Smooth muscle cell (in vitro differentiated cells): Measurements from ENCODE around the gene G0S2. TPM values are rescaled to one million over a fixed set of nuclear protein-coding genes. Genes with fewer than 3 reads are reported as not detected.
A peak's percentile ranks its signal among the peaks of the same experiment; 100 is the strongest.

Experiments
- DNase-seq: peaks from one replicate; lab custom pipeline; 2025; ENCODE audit not compliant: unreplicated experiment; lab: John Stamatoyannopoulos, UW
- H2AFZ ChIP-seq: fragments of 200-600 bp; sonication (generic); 2 replicates; pipeline ENCODE4 v1.6.0; 2016; ENCODE audit warnings: antibody characterized with exemption, low read depth, mild to moderate bottlenecking
- H3F3A ChIP-seq: fragments of 200-600 bp; sonication (generic); 2 replicates; pipeline ENCODE4 v1.6.0; 2017; ENCODE audit warnings: antibody characterized with exemption, low read depth
- H3K27ac ChIP-seq: fragments of 200-600 bp; sonication (generic); 2 replicates; pipeline ENCODE4 v1.5.1; 2016; ENCODE audit warnings: low read depth, mild to moderate bottlenecking
- H3K27me3 ChIP-seq: fragments of 200-600 bp; sonication (generic); 2 replicates; pipeline ENCODE4 v1.6.1; 2016; ENCODE audit warnings: low read depth, mild to moderate bottlenecking
- H3K36me3 ChIP-seq: fragments of 200-600 bp; sonication (generic); 2 replicates; pipeline ENCODE4 v1.5.1; 2016; ENCODE audit warnings: low read depth
- H3K4me1 ChIP-seq: fragments of 200-600 bp; sonication (generic); 2 replicates; pipeline ENCODE4 v1.5.1; 2016; ENCODE audit warnings: low read depth
- H3K4me2 ChIP-seq: fragments of 200-600 bp; sonication (generic); 2 replicates; pipeline ENCODE4 v1.6.0; 2016; ENCODE audit warnings: mild to moderate bottlenecking
- H3K4me3 ChIP-seq: fragments of 200-600 bp; sonication (generic); 2 replicates; pipeline ENCODE4 v1.5.1; 2016; ENCODE audit warnings: mild to moderate bottlenecking
- H3K79me2 ChIP-seq: fragments of 200-600 bp; sonication (generic); 2 replicates; pipeline ENCODE4 v1.6.0; 2016; ENCODE audit warnings: low read depth, mild to moderate bottlenecking
- H3K9ac ChIP-seq: fragments of 200-600 bp; sonication (generic); 2 replicates; pipeline ENCODE4 v1.6.0; 2016; ENCODE audit warnings: low read depth
- H3K9me3 ChIP-seq: fragments of 200-600 bp; sonication (generic); replicated peaks from 2 replicates; pipeline ENCODE4 v1.5.1; 2016; ENCODE audit warnings: low read depth
- H4K20me1 ChIP-seq: fragments of 200-600 bp; sonication (generic); 2 replicates; pipeline ENCODE4 v1.6.0; 2016; ENCODE audit warnings: low read depth
- WGBS: methylation state at CpG from one replicate; pipeline ENCODE4 v1.1.7; 2016; ENCODE audit warnings: low lambda C conversion rate; 5-methylcytosine and 5-hydroxymethylcytosine counted together
- polyA plus RNA-seq: library from polyadenylated mRNA; unstranded; fragments of >200 nt; fragmentation: Nextera tagmentation; extraction: Ambion mirVana; gene quantifications from 2 replicates; pipeline ENCODE4 v1.2.1, GENCODE V29; 2016
- total RNA-seq: library from RNA; depleted of rRNA; stranded (reverse); fragments of >200 nt; gene quantifications from 2 replicates; pipeline ENCODE4 v1.2.3, GENCODE V29; 2014
- TF ChIP-seq, protein P1 (sequence below): fragments of 200-600 bp; sonication (generic); IDR thresholded peaks from 2 replicates; pipeline ENCODE4 v1.5.1; 2017; ENCODE audit warnings: borderline replicate concordance, mild to moderate bottlenecking, antibody characterized with exemption; ENCODE audit not compliant: insufficient read depth, poor library complexity, severe bottlenecking

The G0S2 gene
- total and polyA plus RNA-seq, 2 experiments from 2014 or later, result 5.7 to 7.6 TPM

DNA sequence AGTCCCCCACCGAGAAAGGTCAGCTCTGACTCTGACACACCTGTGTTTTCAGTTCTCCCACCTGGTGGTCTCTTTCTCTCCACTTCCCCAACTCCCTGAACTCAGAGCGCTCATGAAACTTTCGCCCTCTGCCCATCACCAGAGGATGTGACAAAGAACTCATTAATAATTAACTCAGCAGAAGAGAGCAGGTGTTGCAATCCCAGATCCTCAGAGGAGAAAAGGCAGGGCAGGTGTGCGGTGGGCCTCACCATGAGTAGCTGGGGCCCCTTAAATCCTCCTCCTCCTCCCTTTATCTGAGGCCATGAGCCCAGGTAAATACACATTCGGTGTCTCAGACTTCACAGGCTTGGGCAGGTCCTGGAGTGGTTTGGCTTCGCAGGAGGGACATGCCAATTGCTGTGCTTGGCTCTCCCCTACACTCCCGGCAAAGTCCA is 21.3 kb upstream of the G0S2 start:
- Histone ChIP-seq H2AFZ (no peak overlapping the region), H3K4me2 (no peak overlapping the region), H3K4me1 (peaks cover 8% of the 10 kb centered on the region), H3F3A (peaks cover 7% of the 10 kb centered on the region), H3K9me3 (no peaks in the 10 kb centered on the region), H3K27ac (peak overlapping the region; percentile 89), H3K79me2 (no peaks in the 10 kb centered on the region), H3K9ac (no peak overlapping the region), H4K20me1 (no peaks in the 10 kb centered on the region), H3K4me3 (no peak overlapping the region), H3K36me3 (no peaks in the 10 kb centered on the region), H3K27me3 (no peaks in the 10 kb centered on the region)
- TF ChIP-seq, protein P1, sequence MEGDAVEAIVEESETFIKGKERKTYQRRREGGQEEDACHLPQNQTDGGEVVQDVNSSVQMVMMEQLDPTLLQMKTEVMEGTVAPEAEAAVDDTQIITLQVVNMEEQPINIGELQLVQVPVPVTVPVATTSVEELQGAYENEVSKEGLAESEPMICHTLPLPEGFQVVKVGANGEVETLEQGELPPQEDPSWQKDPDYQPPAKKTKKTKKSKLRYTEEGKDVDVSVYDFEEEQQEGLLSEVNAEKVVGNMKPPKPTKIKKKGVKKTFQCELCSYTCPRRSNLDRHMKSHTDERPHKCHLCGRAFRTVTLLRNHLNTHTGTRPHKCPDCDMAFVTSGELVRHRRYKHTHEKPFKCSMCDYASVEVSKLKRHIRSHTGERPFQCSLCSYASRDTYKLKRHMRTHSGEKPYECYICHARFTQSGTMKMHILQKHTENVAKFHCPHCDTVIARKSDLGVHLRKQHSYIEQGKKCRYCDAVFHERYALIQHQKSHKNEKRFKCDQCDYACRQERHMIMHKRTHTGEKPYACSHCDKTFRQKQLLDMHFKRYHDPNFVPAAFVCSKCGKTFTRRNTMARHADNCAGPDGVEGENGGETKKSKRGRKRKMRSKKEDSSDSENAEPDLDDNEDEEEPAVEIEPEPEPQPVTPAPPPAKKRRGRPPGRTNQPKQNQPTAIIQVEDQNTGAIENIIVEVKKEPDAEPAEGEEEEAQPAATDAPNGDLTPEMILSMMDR, result no peak
- WGBS, result 89% methylated on average over 7 of the region's 7 CpGs
- DNase-seq, result no peak

DNA sequence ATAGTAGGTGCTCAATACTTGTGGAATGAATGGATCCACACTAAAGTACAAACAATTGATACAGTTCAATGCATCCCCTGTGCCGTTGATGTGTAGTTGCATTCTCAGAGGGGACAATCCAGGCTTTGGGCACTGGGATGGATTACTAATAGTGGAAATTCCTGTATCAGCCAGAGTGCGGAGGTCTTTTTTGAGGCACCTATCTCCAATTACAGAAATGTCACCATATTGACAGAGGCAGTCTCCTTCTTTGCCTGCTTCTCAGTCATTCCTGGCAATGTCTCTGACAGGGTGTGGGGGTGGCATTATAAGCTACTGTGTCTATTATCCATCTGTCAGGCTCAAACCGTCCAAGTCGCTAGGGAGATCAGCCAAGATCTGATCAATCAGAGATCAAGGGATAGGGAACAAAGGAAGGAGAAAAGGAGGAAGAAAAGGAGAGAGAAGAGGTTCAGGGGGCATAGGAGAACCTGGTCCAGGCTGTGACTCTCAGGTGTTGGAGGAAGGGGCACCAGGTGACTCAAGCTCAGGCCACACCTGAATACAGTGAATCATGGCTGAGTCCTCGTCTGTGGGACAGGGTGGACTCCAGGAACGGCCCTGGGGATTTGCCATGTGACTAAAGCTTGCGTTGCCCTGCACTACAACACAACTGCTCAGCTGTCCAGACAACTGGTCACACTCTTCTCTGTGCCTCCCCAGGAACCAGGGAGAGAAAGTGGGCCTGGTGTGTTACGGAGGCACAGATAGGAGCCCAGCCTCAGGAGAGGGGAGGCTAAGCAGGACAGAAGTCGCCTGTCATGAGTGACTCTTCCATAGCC is 19.6 kb upstream of the G0S2 start:
- TF ChIP-seq, protein P1, result no peak
- H3K9ac ChIP-seq, result no peak overlapping the region
- no peaks in the 10 kb centered on the region for H3K79me2 ChIP-seq
- H3K4me1 ChIP-seq, result peaks cover 9% of the 10 kb centered on the region
- H3K27me3 ChIP-seq, result no peaks in the 10 kb centered on the region
- H3F3A ChIP-seq, result no peaks in the 10 kb centered on the region
- no peak overlapping the region for H3K4me3 ChIP-seq
- no peaks in the 10 kb centered on the region for H3K36me3 ChIP-seq
- DNase-seq, result no peak
- WGBS, result 91% methylated on average over 9 of the region's 9 CpGs
- peak overlapping the region; percentile 9 for H3K27ac ChIP-seq
- H2AFZ ChIP-seq, result no peak overlapping the region
- H3K4me2 ChIP-seq, result no peak overlapping the region
- no peaks in the 10 kb centered on the region for H4K20me1 ChIP-seq
- H3K9me3 ChIP-seq, result no peaks in the 10 kb centered on the region

DNA sequence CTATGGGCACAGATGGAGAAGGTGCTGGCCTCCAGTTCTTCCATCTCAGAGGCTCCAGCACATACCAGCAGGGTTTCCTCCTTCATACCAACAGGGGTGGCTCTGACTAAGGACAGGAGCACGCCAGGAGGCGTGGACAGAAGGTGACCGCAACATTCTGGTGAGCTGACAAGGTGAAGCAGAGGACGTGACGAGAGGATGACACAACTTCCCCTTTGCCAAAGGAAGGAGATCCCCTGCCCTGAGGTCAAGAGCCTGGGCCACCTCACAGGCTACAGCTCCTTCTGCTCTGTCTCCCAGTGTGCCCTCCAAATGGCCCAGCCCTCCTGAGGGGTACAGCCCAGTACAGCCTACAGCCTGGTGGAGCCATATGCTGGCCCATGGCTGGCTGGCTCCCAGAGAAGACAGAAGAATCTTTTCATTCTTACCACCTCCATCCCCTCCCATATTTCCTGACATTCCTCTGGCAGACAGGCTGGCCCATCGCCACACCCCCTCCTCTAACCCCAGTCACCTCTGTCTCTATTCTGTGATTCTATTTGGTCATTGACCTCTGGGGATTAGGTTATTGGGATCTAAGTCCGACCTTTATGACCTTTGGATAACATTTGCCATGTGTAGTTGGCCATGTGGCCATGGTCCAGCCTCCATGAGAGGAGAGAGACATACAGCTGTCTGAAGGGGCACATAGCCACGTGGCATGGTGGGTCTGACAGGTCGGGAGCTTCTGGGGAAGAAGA is 17.9 kb upstream of the G0S2 start:
- H3K79me2 ChIP-seq, result no peaks in the 10 kb centered on the region
- H3K9ac ChIP-seq, result no peak overlapping the region
- H2AFZ ChIP-seq, result no peak overlapping the region
- H3K4me2 ChIP-seq, result no peak overlapping the region
- no peak overlapping the region for H3K4me3 ChIP-seq
- no peaks in the 10 kb centered on the region for H4K20me1 ChIP-seq
- peaks cover 9% of the 10 kb centered on the region for H3K4me1 ChIP-seq
- no peaks in the 10 kb centered on the region for H3F3A ChIP-seq
- H3K27me3 ChIP-seq, result no peaks in the 10 kb centered on the region
- TF ChIP-seq, protein P1, result no peak
- H3K36me3 ChIP-seq, result no peaks in the 10 kb centered on the region
- no peak overlapping the region for H3K27ac ChIP-seq
- WGBS, result 82% methylated on average over 9 of the region's 9 CpGs
- no peaks in the 10 kb centered on the region for H3K9me3 ChIP-seq
- no peak for DNase-seq
